A673 (cell line): ENCODE data around the gene NUP188.

Source experiments
- CTCF ChIP-seq: fragments of 300-800, 200-600 bp; sonication (generic); conservative IDR thresholded peaks from 2 replicates; pipeline ENCODE4 v1.5.1; 2017; ENCODE audit warnings: low read depth, mild to moderate bottlenecking, antibody characterized with exemption, low read length, moderate library complexity, mixed read lengths
- EZH2 ChIP-seq: fragments of 200-600 bp; sonication (generic); IDR thresholded peaks from 2 replicates; pipeline ENCODE4 v1.6.1; 2017; ENCODE audit warnings: borderline replicate concordance, low read depth, mild to moderate bottlenecking, mixed read lengths, antibody characterized with exemption, low read length; ENCODE audit not compliant: poor library complexity, severe bottlenecking

GRCh38 chr9:128946571-128947276 is 775 bp upstream of the NUP188 start:
- no peak for TF ChIP-seq CTCF
- TF ChIP-seq EZH2: no peak
